Stimulated activated CD4-positive, alpha-beta T cell treated with anti-CD3 and anti-CD28 coated beads, Interleukin-1b, Interleukin-23, amount 100 ng/mL, for 24 hours (primary cell): Measurements from ENCODE around the gene CDK16.

Experiments used
- DNase-seq, 4 experiments: peaks; one replicate each; pipeline ENCODE4 v3.0.0-alpha.2; 2020; ENCODE audit warnings: low read depth in 4 of 4, low spot score in 1 of 4

Gene CDK16

DNA sequence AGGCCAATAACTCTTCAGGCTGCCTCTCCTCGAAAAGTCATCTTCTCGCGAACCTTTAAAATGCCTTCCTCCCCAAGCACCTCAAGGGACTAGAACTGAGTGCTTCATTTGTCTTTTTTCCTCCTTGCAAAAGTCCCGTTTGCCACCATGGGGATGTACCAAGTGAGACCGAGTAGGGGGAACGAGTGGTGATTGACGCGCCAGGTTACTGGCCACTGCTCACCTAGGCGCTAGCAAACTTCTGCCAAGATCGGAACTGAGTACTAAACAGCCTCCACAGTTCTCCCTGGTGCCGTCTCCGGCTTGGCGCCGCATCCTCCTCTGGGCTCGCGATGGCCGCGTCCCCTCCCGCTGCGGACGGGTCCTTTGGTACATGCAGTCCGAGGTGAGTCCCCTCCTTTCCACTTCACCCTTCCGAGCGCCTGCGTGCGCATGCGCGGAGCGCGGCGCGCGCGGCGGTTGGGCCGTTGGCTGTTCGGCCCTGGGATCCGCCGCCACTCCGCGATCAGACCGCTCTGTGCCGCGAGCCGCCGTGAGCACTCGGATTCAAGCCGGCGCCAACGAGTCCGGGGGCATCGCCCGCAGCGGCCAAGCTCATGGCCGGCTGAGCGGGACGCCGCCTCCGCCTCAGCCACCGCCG lies at the start of gene CDK16:
TSS of gene CDK16 (plus strand) at position 402 of the 640 bp plus-strand sequence. CDS start 4,877 bp downstream, outside the sequence.
- DNase-seq, result peak in 3 of 4 experiments; percentile 47 to 48 (median 48)

DNA sequence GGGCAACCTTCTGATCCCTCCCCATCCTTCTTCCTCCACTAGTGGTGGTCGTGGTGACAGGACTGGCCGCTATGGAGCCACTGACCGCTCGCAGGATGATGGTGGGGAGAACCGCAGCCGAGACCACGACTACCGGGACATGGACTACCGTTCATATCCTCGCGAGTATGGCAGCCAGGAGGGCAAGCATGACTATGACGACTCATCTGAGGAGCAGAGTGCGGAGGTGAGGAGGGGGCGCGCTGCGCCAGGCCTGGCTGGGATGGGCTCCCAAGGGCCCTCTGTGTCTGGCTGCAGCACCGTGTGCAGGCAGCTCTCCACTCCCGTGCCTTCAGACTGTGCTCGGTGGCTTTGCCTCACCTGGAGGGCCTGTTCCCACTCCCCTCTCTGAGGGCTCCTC lies 49.2 kb upstream of the CDK16 start:
- no peak for DNase-seq

DNA sequence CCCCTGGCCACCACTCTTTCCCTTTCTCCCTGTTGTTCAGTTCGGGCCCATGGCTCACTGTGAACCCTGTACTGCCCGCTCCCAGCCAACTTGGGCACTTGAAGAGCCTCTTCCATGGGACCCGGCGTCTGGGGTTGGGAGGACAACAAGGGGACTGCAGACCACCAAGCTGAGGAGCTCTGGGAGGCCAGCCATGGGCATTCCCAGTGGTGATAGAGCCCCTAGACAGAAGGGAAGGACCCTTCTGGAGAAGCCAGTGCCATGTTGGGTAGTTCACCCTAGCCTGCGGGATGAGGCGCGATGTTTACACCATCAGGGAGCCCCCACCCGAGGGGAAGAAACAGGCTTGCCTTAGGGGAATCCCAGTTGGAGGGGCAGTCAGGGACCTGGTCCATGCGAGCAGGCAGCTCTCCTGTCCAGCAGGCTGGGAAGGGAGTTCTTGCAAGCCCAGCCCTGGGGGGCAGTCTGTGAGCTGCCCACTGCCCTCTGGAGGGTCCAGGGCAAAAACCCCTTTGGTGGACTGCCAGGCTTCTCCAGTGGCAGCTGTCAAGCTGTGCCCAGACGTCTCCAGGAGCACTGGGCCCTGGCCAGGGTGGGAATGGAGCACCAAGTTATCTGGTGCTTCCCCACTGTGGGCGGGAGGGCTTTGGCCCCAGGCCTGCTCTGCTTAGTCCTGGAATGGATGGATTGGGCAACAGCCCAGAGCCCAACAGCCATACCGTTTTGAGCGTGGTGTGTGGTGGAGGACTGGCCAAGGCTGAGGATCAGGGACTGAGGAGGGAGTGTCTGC lies 48.6 kb upstream of the CDK16 start:
- no peak for DNase-seq

DNA sequence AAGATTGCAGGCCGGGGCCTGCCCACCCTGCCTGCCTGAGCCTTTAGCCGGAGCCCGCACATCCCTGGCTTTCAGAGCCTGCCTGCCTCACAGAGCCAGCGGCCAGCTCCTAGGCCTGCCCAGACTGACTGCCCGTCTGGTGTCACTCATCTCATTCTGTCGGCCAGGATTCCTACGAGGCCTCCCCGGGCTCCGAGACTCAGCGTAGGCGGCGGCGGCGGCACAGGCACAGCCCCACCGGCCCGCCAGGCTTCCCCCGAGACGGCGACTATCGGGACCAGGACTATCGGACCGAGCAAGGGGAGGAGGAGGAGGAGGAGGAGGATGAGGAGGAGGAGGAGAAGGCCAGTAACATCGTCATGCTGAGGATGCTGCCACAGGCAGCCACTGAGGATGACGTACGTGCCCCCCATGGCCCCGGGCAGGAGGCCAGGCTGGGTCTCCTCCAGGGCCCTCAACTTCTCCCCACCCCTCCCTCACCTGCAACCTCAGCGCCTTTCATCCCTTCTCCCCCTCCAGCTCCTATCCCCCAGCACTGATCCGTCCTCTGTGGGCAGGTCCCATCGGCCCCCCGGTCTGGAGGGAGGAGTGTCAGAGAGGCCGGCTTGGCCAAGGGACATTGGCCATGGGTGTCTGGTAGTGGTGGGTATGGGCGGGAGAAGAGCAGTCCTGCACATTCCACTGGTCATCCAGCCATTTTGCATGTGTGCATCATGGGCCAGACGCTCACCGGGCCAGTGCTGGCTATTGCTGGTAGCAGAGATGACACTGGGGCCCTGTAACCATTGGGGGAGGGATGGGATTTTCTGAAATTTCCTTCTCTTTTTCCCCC lies 47.4 kb upstream of the CDK16 start:
- no peak for DNase-seq

GRCh38 chrX:47171996-47172395 lies 46.5 kb upstream of the CDK16 start:
- no peak for DNase-seq

- DNase-seq, result no peak
Observed at GRCh38 chrX:47172549-47172948, 45.9 kb upstream of the CDK16 start.

- DNase-seq, result no peak
Observed at GRCh38 chrX:47172971-47173792, 45.3 kb upstream of the CDK16 start.

DNA sequence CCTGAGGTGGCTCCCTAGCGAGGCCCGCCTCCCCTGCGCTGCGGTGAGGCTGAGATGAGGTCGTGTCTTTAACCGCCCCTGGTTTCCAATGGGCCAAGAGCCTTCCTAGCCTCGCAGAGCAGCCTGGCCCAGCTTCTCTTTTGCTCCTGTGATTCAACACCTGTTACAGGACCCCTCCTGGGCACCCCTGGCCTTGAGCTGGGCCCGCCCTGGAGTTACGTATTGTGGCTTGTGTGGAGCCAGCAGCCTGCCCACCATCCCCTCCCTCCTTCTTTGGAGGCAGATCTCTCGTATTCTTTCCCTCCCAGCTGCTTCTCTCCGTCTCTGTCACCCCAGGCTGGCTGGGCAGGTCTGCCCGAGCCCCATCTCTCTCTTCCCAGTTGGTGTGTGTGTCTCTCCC lies 44.1 kb upstream of the CDK16 start:
- no peak for DNase-seq

GRCh38 chrX:47174846-47175587 lies 43.5 kb upstream of the CDK16 start:
- no peak for DNase-seq

- no peak for DNase-seq
Observed at GRCh38 chrX:47175588-47175980, 42.9 kb upstream of the CDK16 start.

DNA sequence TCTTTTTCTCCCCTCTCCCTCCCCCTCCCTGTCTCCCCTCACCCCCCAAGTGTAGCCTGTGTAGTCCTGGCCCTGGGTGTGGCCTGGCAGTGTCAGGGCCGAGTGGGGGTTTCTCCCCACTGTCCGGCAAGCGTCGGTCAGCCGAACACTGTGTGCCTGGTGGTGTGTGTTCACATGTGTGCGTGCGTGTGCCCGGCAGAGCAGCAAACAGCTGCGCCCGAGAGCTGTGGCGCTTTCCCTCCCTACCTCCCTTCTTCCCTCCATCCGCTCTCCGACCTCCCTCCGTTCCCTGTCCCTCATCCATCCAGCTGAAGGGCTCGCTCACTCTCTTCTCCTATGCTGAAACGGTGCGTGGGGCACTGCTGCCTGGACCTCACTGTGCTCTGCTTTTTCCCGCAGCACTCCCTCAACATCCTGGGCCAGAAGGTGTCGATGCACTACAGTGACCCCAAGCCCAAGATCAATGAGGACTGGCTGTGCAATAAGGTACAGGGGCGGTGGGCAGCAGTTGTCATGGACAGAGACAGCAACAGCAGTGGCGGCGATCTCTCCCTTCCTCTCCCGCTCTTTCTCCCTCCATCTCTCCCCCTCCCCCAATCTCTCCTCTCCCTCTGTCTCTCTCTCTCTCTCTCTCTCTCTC lies 42.3 kb upstream of the CDK16 start:
- DNase-seq, result no peak

DNA sequence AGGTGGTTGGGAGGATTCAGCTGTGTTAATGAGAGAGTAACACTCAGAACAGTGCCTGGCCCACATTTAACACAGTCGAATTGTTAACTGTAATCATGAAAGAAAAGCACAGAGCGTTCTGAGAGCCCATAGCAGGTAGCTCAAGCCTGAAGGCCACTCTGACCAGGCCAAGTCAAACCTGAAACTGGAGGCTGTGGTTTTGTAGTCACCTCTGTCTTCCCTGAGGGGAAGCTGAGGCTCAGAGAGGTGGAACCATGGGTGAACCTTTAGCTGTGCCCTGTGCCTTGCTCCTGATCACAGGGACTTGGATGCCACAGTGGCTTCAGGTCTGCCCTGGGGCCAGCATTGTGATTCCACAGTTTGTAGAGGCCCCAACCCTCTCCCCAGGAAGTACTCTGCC lies 41.4 kb upstream of the CDK16 start:
- DNase-seq, result no peak

DNA sequence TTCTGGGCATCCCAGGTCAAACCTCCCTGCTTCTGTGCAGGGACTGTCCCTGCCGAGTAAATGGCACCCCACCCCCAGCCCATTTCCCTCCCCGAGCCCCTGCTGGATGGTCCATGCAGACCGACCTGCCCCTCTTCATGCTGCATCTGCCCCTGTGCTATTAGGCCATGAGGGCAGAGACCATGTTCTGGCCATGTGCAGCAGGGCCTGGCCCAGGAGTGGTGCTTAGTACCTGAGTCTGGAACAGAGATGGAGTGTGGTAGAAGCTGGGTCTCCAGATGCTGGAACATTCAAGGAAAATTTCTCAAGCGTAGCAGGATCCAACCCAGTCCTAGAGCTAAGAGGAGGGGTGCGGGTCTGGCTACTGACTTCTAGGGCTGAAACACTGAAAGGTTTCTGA lies 40.1 kb upstream of the CDK16 start:
- no peak for DNase-seq

GRCh38 chrX:47179221-47179927 lies 39.1 kb upstream of the CDK16 start:
- DNase-seq, result no peak

GRCh38 chrX:47179928-47180255 lies 38.6 kb upstream of the CDK16 start:
- DNase-seq, result no peak

GRCh38 chrX:47180346-47180745 lies 38.1 kb upstream of the CDK16 start:
- DNase-seq, result no peak

DNA sequence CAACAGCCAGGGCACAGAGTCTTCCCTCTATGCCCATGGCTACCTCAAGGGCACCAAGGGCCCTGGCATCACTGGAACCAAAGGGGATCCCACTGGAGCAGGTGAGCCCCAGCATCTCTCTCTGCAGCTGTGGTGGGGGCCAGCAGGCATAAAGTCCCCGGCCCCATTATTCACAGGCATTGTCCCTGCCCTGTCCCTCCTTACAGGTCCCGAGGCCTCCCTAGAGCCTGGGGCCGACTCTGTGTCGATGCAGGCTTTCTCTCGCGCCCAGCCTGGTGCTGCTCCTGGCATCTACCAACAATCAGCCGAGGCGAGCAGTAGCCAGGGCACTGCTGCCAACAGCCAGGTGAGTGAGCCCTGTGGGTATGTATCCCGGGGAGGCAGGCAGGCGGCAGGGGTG lies 37.2 kb upstream of the CDK16 start:
- no peak for DNase-seq

- no peak for DNase-seq
Observed at GRCh38 chrX:47182106-47182700, 36.3 kb upstream of the CDK16 start.

- no peak for DNase-seq
Observed at GRCh38 chrX:47184486-47184885, 34.0 kb upstream of the CDK16 start.
